ENCODE results near the gene RHO. TPM values are rescaled to one million over a fixed set of nuclear protein-coding genes. Genes with fewer than 3 reads are reported as not detected.

Gene RHO
- total RNA-seq, 2 experiments from 2014 or later, result not detected

- intact Hi-C loops (cut with DNase I, micrococcal nuclease), result no loop called here
- Histone ChIP-seq H3K36me3 (ENCODE audit: insufficient read depth, low read length) (no peaks in the 10 kb centered on the region), H3K9me3 (ENCODE audit: control insufficient read depth in 1 of 2, insufficient read depth in 1 of 2, low read length in 2 of 2) (no peaks in the 10 kb centered on the region), H3K4me3 (ENCODE audit: low read length) (no peak overlapping the region), H3K27me3 (ENCODE audit: control insufficient read depth in 1 of 2, insufficient read depth in 2 of 2, low read length in 2 of 2) (no peaks in the 10 kb centered on the region), H3K27ac (ENCODE audit: low read depth in 1 of 2, low read length in 2 of 2) (no peak overlapping the region), H3K4me1 (ENCODE audit: insufficient read depth, low read length) (peaks cover 3% of the 10 kb centered on the region)
- DNase-seq, result peak in 2 of 14 experiments; percentile 62 to 73
- ATAC-seq (ENCODE audit: poor library complexity), result no peak
- Mint-ChIP-seq H3K27me3 (no peaks in the 10 kb centered on the region), H3K27ac (no peak overlapping the region), H3K4me3 (no peak overlapping the region), H3K4me1 (ENCODE audit: low read depth) (no peaks in the 10 kb centered on the region), H3K9me3 (no peaks in the 10 kb centered on the region), H3K36me3 (ENCODE audit: low read depth) (no peaks in the 10 kb centered on the region)
- POLR2A ChIA-PET, result no interaction called here
- no peak for TF ChIP-seq CTCF (IDR thresholded peaks at IDR 0.05)
- CTCF ChIA-PET, result no interaction called here
These were observed 3.0 kb upstream of the RHO start for GRCh38 chr3:129525341-129525968.

- Mint-ChIP-seq H3K36me3 (ENCODE audit: low read depth) (no peaks in the 10 kb centered on the region), H3K27me3 (no peaks in the 10 kb centered on the region), H3K4me3 (no peak overlapping the region), H3K4me1 (ENCODE audit: low read depth) (no peaks in the 10 kb centered on the region), H3K9me3 (no peaks in the 10 kb centered on the region), H3K27ac (no peak overlapping the region)
- no peak for TF ChIP-seq CTCF (IDR thresholded peaks at IDR 0.05)
- intact Hi-C loops (cut with DNase I, micrococcal nuclease), result no loop called here
- H3K4me3 ChIP-seq (ENCODE audit: low read length), result no peak overlapping the region
- DNase-seq (peak in 3 of 14 experiments; percentile 18 to 67 (median 54)), ATAC-seq (ENCODE audit: poor library complexity) (no peak)
- H3K9me3 ChIP-seq (ENCODE audit: control insufficient read depth in 1 of 2, insufficient read depth in 1 of 2, low read length in 2 of 2), result no peaks in the 10 kb centered on the region
- POLR2A ChIA-PET, result no interaction called here
- CTCF ChIA-PET, result no interaction called here
- no peaks in the 10 kb centered on the region for H3K36me3 ChIP-seq (ENCODE audit: insufficient read depth, low read length)
- no peaks in the 10 kb centered on the region for H3K27me3 ChIP-seq (ENCODE audit: control insufficient read depth in 1 of 2, insufficient read depth in 2 of 2, low read length in 2 of 2)
- peaks cover 3% of the 10 kb centered on the region for H3K4me1 ChIP-seq (ENCODE audit: insufficient read depth, low read length)
- H3K27ac ChIP-seq (ENCODE audit: low read depth in 1 of 2, low read length in 2 of 2), result no peak overlapping the region
These were observed 2.1 kb upstream of the RHO start for GRCh38 chr3:129526121-129526900.

GRCh38 chr3:129527262-129527661 lies 1.2 kb upstream of the RHO start:
- ChIA-PET CTCF (no interaction called here), POLR2A (no interaction called here)
- Histone ChIP-seq H3K36me3 (ENCODE audit: insufficient read depth, low read length) (no peaks in the 10 kb centered on the region), H3K27me3 (ENCODE audit: control insufficient read depth in 1 of 2, insufficient read depth in 2 of 2, low read length in 2 of 2) (no peaks in the 10 kb centered on the region), H3K9me3 (ENCODE audit: control insufficient read depth in 1 of 2, insufficient read depth in 1 of 2, low read length in 2 of 2) (no peaks in the 10 kb centered on the region), H3K4me3 (ENCODE audit: low read length) (no peak overlapping the region), H3K27ac (ENCODE audit: low read depth in 1 of 2, low read length in 2 of 2) (no peak overlapping the region), H3K4me1 (ENCODE audit: insufficient read depth, low read length) (peaks cover 3% of the 10 kb centered on the region)
- intact Hi-C loops (cut with DNase I, micrococcal nuclease), result no loop called here
- no peaks in the 10 kb centered on the region for H3K4me1 Mint-ChIP-seq (ENCODE audit: low read depth)
- TF ChIP-seq CTCF (IDR thresholded peaks at IDR 0.05), result no peak
- H3K9me3 Mint-ChIP-seq, result no peaks in the 10 kb centered on the region
- no peak overlapping the region for H3K27ac Mint-ChIP-seq
- no peak overlapping the region for H3K4me3 Mint-ChIP-seq
- H3K36me3 Mint-ChIP-seq (ENCODE audit: low read depth), result no peaks in the 10 kb centered on the region
- ATAC-seq (ENCODE audit: poor library complexity), result no peak
- no peaks in the 10 kb centered on the region for H3K27me3 Mint-ChIP-seq
- no peak for DNase-seq
